Measurements from ENCODE around the gene HELB.

- TF ChIP-seq CTCF (IDR thresholded peaks at IDR 0.05; ENCODE audit: insufficient read depth, low read depth, low read length) (no peak), EZH2 (IDR thresholded peaks at IDR 0.05; ENCODE audit: insufficient read depth, low read length) (no peak)
Observed at GRCh38 chr12:66329941-66330340, 27.6 kb downstream of the HELB start.
